ENCODE data around the gene TRMT10C.
"Not testable (repeated sequence)": the region's sequence is repeated elsewhere in the genome, so short reads cannot be mapped to it uniquely, and the experiment has no call there.

The TRMT10C gene

GRCh38 chr3:101549473-101549872 lies 12.2 kb upstream of the TRMT10C start:
- FAIRE-seq, result no peak

DNA sequence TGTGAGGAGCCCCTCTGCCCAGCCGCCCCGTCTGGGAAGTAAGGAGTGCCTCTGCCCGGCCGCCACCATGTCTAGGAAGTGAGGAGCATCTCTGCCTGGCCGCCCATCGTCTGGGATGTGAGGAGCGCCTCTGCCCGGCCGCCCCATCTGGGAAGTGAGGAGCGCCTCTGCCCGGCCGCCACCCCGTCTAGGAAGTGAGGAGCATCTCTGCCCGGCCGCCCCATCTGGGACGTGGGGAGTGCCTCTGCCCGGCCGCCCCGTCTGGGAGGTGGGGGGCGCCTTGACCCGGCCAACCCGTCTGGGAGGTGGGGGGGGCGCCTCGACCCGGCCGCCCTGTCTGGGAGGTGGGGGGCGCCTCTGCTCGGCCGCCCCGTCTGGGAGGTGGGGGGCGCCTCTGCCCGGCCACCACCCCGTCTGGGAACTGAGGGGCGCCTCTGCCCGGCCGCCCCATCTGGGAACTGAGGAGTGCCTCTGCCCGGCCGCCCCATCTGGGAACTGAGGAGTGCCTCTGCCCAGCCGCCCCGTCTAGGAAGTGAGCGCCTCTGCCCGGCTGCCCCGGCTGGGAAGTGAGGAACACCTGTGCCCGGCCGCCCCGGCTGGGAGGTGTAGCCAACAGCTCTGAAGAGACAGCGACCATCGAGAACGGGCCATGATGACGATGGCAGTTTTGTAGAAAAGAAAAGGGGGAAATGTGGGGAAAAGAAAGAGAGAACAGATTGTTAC lies 10.1 kb upstream of the TRMT10C start:
- not testable (repeated sequence) for FAIRE-seq

GRCh38 chr3:101553381-101553780 lies 8.3 kb upstream of the TRMT10C start:
- FAIRE-seq, result not testable (repeated sequence)

DNA sequence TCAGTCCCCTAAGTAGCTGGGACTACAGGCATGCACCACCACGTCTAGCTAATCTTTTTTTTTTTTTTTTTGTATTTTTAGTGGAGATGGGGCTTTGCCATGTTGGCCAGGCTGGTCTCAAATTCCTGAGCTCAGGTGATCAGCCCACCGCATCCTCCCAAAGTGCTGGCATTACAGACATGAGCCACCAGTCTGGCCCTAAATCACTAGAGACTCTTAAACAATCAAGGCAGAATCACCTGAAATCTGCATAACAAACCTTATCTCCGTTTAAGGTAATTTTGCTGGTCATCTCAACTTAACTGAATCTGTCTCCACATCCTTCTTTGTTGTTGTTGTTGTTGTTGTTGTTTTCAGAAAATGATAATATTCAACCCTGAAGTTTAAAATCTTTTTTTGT lies 5.6 kb upstream of the TRMT10C start:
- no peak for FAIRE-seq

DNA sequence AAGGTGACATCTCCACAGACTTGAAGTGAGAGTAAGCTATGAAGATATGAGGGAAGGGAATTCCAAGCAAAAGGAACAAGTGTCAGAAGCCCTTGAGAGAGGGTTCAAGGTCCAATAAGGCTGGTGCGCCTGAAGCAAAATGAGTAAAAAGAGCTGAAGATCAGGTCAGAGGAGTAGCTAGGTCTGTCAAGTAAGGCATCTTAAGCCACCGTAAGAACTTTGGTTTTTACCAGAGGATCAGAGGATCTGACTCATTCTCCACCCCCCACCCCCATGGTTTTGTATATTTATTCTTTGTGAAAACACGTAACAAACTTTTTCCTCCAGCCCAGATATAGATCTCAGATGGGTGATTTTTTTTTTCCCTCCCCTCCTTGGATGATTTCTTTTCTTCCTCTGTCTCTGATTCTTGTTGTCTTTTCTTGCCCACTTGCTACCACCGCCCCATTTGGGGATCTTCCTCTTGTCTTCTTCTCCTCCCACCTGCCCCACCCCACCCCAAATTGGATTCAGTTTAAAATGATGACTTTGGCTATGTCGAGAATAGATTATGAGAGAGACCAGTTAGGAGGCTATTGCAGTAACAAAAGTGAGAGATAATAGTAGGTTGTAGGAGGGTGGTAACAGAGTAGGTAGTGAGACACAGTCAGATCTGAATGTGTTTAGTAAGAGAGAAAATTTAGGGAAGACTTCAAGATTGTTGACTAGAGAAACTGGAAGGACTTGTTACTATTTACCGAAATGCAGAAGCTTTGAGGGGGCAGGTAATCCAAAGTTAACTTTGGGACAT lies 6.1 kb downstream of the TRMT10C start:
- no peak for FAIRE-seq

GRCh38 chr3:101571028-101571895 lies 9.6 kb downstream of the TRMT10C start:
- FAIRE-seq, result no peak

DNA sequence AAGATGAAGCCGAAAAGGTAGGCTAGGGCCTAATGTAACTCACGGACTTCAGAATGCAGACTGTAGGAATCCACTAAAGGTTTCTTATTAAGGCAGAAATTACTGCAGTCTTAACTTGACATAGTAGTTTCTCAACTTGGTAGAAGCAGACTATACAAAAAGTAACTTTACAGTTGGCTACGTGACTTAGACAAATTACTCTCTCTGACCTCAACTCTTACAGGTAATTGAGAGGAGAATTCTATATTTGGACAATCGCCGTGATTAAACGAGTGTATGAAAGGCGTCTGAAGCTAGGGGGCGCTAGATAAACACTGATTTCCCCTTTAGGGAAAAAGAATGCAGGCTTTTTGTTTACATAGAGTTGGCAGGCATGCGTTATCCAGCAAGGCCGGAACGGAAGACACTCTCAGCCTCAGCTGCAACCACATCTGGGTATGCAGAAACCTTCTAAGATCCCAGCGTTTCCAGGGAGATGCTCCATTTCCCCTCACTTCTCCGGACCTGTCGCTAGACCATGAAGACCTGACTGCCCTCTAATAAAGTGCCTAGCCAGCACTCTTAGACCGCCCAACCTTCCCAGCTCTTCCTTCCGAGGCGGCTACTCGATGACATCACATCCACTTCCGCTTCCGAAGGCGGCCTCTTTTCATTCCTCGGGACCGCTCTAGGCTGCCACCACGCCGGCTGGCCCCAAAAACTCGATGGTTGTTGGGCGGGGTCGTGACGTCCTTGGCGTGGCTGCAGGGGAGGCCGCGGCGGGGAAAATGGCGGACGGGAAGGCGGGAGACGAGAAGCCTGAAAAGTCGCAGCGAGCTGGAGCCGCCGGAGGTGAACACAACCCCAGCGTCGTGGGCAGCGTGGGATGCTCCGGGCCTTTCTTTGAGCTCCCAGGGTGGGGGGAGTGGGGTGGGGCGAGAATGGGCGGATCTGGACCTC lies 12.1 kb downstream of the TRMT10C start, which contains the start of gene PCNP:
TSS of gene PCNP (plus strand) at position 732 of the 939 bp plus-strand sequence. CDS start at position 768, 36 bp downstream.
- FAIRE-seq, result peak; percentile 95

DNA sequence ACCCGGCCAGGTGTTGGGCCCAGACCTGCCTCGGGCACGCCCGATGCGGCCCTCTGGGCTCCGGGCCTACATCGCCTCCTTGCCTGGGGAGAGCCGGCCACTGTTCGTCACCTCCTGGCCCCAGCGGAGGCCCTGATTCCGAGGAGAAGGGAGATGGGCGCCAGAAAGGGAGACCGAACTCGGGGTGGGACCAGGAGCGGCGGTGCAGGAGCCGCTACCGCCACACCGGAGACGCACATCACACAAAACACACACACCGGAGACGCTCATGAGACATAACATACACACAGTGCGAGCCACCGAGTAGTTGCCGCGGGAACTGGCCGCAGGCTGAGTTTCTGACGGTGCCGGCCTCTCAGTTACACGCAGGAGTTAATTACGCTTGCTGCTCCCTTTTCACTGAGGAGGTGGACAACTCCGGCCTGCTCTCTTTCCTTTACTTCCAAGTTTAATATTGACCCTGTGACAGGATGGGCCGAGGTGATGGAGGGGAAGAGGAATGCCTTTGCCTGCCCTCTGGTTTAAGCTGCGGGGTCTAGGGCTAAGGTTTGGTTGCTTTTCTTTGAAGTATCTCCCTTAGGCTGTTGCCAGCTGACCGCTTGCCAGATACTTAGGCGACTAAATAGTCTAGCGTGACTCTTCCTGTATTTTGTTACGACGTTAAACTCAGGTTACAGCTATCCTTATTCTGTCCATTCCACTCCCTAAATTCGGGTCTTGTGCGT lies 12.9 kb downstream of the TRMT10C start:
- no peak for FAIRE-seq

- no peak for FAIRE-seq
Measured at GRCh38 chr3:101577286-101577685, 15.6 kb downstream of the TRMT10C start.

DNA sequence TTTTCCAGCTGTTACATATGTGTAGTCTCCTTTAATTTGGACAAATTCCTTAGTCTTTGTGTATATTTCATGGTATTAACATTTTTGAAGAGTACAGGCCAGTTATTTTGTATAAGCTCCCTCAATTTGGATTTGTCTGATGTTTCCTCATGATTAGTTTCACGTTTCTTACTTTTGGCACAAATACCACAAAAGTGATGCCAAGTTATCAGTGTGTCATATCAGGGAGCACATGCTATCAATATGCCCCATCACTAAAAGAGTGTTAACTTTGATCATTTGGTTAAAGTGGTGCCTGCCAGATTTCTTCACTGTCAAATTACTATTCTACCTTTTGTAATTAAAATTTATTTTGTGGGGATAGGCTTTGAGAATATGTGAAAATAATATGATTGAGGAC lies 26.9 kb downstream of the TRMT10C start:
- no peak for FAIRE-seq

DNA sequence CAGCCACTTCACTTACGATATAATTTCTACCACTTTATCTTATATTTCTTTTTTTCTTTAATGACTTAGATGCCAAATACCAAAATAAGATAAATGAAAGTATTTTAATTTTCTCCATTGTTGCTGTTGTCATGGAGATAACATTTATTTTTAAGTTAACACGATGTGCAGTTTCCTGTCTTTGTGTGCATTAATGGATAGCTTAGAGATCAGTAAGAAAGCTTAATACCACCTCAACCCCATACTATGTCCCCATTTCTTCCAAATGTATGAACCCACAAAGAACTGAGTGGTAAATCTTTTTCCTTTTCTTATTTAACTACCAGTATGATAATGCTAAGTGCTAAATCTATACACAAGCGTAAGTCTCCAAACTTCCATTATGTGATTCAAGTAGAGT lies 29.4 kb downstream of the TRMT10C start:
- FAIRE-seq, result no peak

DNA sequence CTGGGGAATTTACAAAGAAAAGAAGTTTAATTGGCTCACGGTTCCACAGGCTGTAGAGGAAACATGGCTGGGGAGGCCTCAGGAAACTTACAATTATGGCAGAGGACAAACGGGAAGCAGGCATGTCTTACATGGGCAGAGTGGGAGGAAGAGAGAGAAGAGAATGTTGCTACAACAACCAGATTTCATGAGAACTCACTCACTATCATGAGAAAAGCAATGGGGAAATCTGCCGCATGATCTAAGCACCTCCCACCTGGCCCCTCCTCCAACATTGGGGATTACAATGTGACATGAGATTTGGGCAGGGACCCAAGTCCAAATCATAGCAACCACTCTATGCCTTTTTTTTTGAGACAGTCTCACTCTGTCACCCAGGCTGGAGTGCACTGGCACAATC lies 41.1 kb downstream of the TRMT10C start:
- no peak for FAIRE-seq

DNA sequence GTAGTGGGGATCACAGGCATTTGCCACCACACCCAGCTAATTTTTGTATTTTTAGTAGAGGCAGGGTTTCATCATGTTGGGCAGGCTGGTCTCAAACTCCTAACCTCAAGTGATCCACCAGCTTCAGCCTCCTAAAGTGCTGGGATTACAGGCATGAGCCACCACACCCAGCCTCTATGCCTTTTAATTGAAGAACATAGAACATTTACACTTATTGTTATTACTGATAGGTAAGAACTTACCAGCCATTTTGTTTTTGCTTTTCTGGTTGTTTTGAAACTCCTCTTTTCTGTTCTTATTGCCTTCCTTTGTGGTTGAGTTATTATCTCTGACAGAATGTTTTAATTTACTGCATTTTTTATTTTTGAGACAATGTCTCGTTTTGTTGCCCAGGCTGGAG lies 41.5 kb downstream of the TRMT10C start:
- no peak for FAIRE-seq

DNA sequence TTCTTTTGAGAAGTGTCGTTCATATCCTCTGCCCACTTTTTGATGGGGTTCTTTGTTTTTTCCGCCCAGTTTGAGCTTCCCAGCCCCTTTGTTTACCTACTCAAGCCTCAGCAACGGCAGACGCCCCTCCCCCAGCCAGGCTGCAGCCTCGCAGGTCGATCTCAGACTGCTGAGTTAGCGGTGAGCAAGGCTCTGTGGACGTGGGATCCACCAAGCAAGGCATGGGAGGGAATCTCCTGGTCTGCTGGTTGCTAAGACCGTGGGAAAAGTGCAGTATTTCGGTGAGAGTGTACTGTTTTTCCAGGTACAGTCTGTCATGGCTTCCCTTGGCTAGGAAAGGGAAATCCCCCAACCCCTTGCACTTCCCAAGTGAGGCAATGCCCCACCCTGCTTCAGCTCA lies 43.7 kb downstream of the TRMT10C start:
- not testable (repeated sequence) for FAIRE-seq

- FAIRE-seq, result no peak
Measured at GRCh38 chr3:101611023-101611422, 49.4 kb downstream of the TRMT10C start.

DNA sequence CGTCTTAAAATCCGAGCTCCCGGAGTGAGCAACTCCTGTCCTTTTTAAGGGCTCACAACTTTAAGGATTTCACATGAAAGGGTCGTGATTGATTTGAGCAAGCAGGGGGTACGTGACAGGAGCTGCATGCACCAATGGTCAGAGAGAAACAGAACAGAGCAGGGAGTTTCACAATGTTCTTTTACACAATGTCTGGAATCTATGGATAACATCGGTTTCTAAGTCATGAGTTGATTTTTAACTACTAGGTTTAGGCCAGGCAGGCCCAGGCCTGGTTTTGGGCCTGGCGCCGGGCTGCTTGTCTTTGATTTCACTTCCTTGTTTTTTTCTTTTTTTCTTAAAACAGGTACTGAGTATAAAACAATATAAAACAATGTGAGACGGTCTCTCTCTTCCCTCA lies 51.3 kb downstream of the TRMT10C start:
- not testable (repeated sequence) for FAIRE-seq

DNA sequence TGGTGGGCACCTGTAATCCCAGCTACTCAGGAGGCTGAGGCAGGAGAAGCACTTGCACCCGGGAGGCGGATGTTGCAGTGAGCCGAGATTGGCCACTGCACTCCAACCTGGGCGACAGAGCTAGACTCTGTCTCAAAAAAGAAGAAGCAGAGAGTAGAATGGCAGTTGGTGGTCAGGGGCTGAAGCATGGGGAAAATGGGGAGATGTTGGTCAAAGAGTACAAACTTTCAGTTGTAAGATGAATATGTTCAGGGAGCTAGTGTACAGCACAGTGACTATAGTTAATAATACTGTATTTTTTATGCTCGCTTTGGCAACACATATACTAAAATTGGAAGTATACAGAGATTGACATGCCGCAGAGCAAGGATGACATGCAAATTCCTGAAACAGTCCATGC lies 53.9 kb downstream of the TRMT10C start:
- no peak for FAIRE-seq
